ENCODE results near the gene MAB21L2. TPM values are rescaled to one million over a fixed set of nuclear protein-coding genes. Genes with fewer than 3 reads are reported as not detected.
A peak's percentile ranks its signal among the peaks of the same experiment; 100 is the strongest.

MAB21L2 gene
- total RNA-seq, 1 donor from 2014 or later, result 1.9 TPM

DNA sequence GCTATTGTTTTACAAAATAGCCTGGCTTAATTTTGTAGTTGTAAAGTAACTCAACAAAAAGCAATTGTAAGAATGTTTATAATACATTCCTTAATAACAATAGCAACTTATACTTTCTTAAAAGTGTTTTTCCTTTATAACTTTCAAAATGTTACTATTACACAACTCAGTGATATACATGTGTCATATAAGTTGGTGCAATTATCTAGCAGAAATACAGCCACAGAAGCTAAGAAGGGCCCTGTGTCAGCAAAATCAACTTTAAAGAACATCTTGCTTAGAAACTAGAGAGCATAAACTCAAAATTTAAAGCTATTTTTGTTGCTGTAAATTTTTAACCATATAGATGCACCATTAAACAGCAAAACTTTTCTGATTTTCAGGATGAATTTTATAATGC lies 41.4 kb upstream of the MAB21L2 start:
- no peaks in the 10 kb centered on the region for H4K20me1 ChIP-seq (ENCODE audit: insufficient read depth, low read length)
- DNase-seq (ENCODE audit: low read depth) (no peak), FAIRE-seq (no peak)
- Mint-ChIP-seq H3K27ac (ENCODE audit: unreplicated experiment) (no peak overlapping the region), H3K4me1 (ENCODE audit: low read depth, unreplicated experiment) (peaks cover 8% of the 10 kb centered on the region), H3K4me3 (ENCODE audit: unreplicated experiment) (no peak overlapping the region), H3K9me3 (ENCODE audit: unreplicated experiment) (no peaks in the 10 kb centered on the region), H3K36me3 (ENCODE audit: low read depth, unreplicated experiment) (no peaks in the 10 kb centered on the region), H3K27me3 (ENCODE audit: low read depth, unreplicated experiment) (no peaks in the 10 kb centered on the region)
- no peaks in the 10 kb centered on the region for H3K9me3 ChIP-seq (ENCODE audit: insufficient read depth, low read depth, low read length)
- H3K4me3 ChIP-seq (ENCODE audit: insufficient read depth, low read depth, low read length), result no peak overlapping the region
- no peaks in the 10 kb centered on the region for H3K27me3 ChIP-seq (ENCODE audit: insufficient read depth, low read length)
- no peak overlapping the region for H3K9ac ChIP-seq (ENCODE audit: low read length)
- no peak overlapping the region for H3K4me2 ChIP-seq (ENCODE audit: low read length)
- no peaks in the 10 kb centered on the region for H3K36me3 ChIP-seq (ENCODE audit: insufficient read depth, low read length)
- no peaks in the 10 kb centered on the region for H3K79me2 ChIP-seq (ENCODE audit: insufficient read depth, low read length)
- no peak overlapping the region for H3K27ac ChIP-seq (ENCODE audit: low read depth, low read length)
- no peak overlapping the region for H2AFZ ChIP-seq (ENCODE audit: low read depth, low read length)
- H3K4me1 ChIP-seq (ENCODE audit: insufficient read depth, low read length), result no peaks in the 10 kb centered on the region
- TF ChIP-seq, protein P1, sequence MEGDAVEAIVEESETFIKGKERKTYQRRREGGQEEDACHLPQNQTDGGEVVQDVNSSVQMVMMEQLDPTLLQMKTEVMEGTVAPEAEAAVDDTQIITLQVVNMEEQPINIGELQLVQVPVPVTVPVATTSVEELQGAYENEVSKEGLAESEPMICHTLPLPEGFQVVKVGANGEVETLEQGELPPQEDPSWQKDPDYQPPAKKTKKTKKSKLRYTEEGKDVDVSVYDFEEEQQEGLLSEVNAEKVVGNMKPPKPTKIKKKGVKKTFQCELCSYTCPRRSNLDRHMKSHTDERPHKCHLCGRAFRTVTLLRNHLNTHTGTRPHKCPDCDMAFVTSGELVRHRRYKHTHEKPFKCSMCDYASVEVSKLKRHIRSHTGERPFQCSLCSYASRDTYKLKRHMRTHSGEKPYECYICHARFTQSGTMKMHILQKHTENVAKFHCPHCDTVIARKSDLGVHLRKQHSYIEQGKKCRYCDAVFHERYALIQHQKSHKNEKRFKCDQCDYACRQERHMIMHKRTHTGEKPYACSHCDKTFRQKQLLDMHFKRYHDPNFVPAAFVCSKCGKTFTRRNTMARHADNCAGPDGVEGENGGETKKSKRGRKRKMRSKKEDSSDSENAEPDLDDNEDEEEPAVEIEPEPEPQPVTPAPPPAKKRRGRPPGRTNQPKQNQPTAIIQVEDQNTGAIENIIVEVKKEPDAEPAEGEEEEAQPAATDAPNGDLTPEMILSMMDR (IDR thresholded peaks at IDR 0.05; ENCODE audit: insufficient read depth, low read depth, low read length), result no peak
- no peak for TF ChIP-seq EZH2 (IDR thresholded peaks at IDR 0.05; ENCODE audit: insufficient read depth, low read length)

DNA sequence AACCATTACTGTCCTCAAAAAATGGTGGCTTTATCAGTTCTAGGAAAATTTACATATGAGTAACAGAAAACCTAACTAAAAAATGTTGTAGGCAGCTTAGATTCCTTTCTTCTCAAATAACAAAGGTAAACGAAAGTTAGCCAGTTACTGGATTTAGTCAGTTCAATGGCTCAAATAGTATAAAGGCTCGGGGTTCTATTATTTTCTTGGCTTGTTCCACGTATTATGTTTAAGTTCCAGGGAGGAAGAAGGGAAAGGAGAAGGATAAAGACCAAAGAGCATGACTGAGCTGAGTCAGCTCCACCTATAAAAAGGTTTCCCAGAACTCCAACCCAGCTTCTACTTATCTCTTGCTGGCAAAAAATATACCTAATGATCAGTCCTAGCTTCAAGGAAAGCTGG lies 41.0 kb upstream of the MAB21L2 start:
- no peaks in the 10 kb centered on the region for H3K9me3 ChIP-seq (ENCODE audit: insufficient read depth, low read depth, low read length)
- H2AFZ ChIP-seq (ENCODE audit: low read depth, low read length), result no peak overlapping the region
- no peak overlapping the region for H3K9ac ChIP-seq (ENCODE audit: low read length)
- TF ChIP-seq, protein P1 (IDR thresholded peaks at IDR 0.05; ENCODE audit: insufficient read depth, low read depth, low read length), result no peak
- TF ChIP-seq EZH2 (IDR thresholded peaks at IDR 0.05; ENCODE audit: insufficient read depth, low read length), result no peak
- H3K4me2 ChIP-seq (ENCODE audit: low read length), result no peak overlapping the region
- no peaks in the 10 kb centered on the region for H3K79me2 ChIP-seq (ENCODE audit: insufficient read depth, low read length)
- H4K20me1 ChIP-seq (ENCODE audit: insufficient read depth, low read length), result no peaks in the 10 kb centered on the region
- peak; percentile 5 for DNase-seq (ENCODE audit: low read depth)
- Mint-ChIP-seq H3K27me3 (ENCODE audit: low read depth, unreplicated experiment) (no peaks in the 10 kb centered on the region), H3K36me3 (ENCODE audit: low read depth, unreplicated experiment) (no peaks in the 10 kb centered on the region), H3K27ac (ENCODE audit: unreplicated experiment) (no peak overlapping the region), H3K9me3 (ENCODE audit: unreplicated experiment) (no peaks in the 10 kb centered on the region), H3K4me1 (ENCODE audit: low read depth, unreplicated experiment) (peaks cover 8% of the 10 kb centered on the region), H3K4me3 (ENCODE audit: unreplicated experiment) (no peak overlapping the region)
- no peaks in the 10 kb centered on the region for H3K36me3 ChIP-seq (ENCODE audit: insufficient read depth, low read length)
- H3K27ac ChIP-seq (ENCODE audit: low read depth, low read length), result no peak overlapping the region
- H3K4me1 ChIP-seq (ENCODE audit: insufficient read depth, low read length), result no peaks in the 10 kb centered on the region
- FAIRE-seq, result no peak
- H3K27me3 ChIP-seq (ENCODE audit: insufficient read depth, low read length), result no peaks in the 10 kb centered on the region
- no peak overlapping the region for H3K4me3 ChIP-seq (ENCODE audit: insufficient read depth, low read depth, low read length)

DNA sequence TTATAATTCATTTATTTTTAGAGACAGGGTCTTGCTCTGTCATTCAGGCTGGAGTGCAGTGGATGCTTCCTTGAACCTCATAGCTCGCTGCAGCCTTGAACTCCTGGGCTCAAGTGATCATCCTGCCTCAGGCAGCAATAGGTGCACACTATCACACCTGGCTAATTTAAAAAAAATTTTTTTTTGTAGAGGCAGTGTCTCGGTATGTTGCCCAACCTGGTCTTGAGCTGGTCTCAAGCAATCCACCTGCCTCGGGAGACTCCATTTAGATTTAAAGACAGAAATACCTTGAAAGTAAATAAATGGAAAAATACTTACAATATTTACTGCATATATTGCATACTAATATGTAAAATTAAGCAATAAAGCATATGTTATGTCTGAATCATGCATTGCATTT lies 40.3 kb upstream of the MAB21L2 start:
- Histone ChIP-seq H3K79me2 (ENCODE audit: insufficient read depth, low read length) (no peaks in the 10 kb centered on the region), H4K20me1 (ENCODE audit: insufficient read depth, low read length) (no peaks in the 10 kb centered on the region), H3K9me3 (ENCODE audit: insufficient read depth, low read depth, low read length) (no peaks in the 10 kb centered on the region), H3K4me2 (ENCODE audit: low read length) (no peak overlapping the region), H3K36me3 (ENCODE audit: insufficient read depth, low read length) (no peaks in the 10 kb centered on the region), H3K4me3 (ENCODE audit: insufficient read depth, low read depth, low read length) (no peak overlapping the region), H3K4me1 (ENCODE audit: insufficient read depth, low read length) (no peaks in the 10 kb centered on the region), H2AFZ (ENCODE audit: low read depth, low read length) (no peak overlapping the region), H3K27ac (ENCODE audit: low read depth, low read length) (no peak overlapping the region), H3K9ac (ENCODE audit: low read length) (no peak overlapping the region), H3K27me3 (ENCODE audit: insufficient read depth, low read length) (no peaks in the 10 kb centered on the region)
- DNase-seq (ENCODE audit: low read depth), result no peak
- no peak for FAIRE-seq
- Mint-ChIP-seq H3K9me3 (ENCODE audit: unreplicated experiment) (no peaks in the 10 kb centered on the region), H3K27me3 (ENCODE audit: low read depth, unreplicated experiment) (no peaks in the 10 kb centered on the region), H3K4me3 (ENCODE audit: unreplicated experiment) (no peak overlapping the region), H3K27ac (ENCODE audit: unreplicated experiment) (no peak overlapping the region), H3K4me1 (ENCODE audit: low read depth, unreplicated experiment) (peaks cover 8% of the 10 kb centered on the region), H3K36me3 (ENCODE audit: low read depth, unreplicated experiment) (no peaks in the 10 kb centered on the region)
- TF ChIP-seq, protein P1 (IDR thresholded peaks at IDR 0.05; ENCODE audit: insufficient read depth, low read depth, low read length), result no peak
- no peak for TF ChIP-seq EZH2 (IDR thresholded peaks at IDR 0.05; ENCODE audit: insufficient read depth, low read length)

Data from astrocyte (in vitro differentiated cells and primary cell).